Measurements from ENCODE around the gene OBSL1. TPM values are rescaled to one million over a fixed set of nuclear protein-coding genes. Genes with fewer than 3 reads are reported as not detected.

The OBSL1 gene
- total and polyA plus RNA-seq, 2 donors (not counting 3 experiments of a cell fraction or from before 2014, with no cell fraction given), result 16.7 to 20.7 TPM

DNA sequence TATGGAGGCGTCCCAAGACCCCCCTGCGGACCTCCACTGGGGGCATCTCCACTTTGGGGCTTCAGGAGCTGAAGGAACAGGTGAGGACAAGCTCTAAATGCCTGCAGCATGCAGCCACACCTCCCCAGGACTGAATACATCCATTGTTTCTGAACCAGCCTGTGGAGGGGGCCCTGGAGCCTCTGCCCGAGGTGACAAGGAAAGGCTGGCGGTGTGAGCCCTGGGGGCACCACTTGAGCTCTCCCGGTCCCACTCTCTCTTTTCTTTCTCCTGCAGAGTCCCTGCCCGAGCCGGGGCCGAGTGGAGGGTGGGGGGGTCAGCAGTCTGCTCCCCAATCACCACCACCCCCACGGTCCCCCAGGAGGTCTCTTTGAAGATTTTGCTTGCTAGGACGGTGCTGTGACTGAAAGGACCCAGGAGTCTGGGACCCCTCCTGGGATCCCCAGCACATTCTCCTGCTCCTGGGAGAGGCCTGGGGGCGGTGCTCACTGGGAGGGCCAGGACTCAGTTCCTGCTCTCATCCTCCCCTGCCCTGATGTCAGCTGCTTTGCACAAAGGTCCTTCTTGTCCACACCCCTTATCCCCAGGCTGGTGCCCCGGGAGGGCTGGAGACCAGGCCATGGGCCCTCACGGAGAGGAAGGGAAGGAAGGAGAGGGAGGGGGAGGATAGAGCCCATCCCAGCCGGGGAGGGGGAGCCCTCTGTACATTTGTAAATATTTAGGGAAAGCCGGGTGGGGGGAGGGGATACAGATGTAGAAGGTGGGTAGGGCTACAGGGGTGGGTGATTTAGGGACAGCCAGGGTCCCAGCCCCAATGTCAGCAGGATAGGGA lies 33.5 kb downstream of the OBSL1 start:
- no peaks in the 10 kb centered on the region for H3K36me3 ChIP-seq (ENCODE audit: control insufficient read depth in 2 of 2, extremely low read depth in 1 of 2, insufficient read depth in 2 of 2, low read length in 2 of 2)
- H2AFZ ChIP-seq (ENCODE audit: low read depth, low read length), result no peak overlapping the region
- H3K9me3 ChIP-seq (replicated peaks; ENCODE audit: control insufficient read depth, insufficient read depth, low read length), result no peaks in the 10 kb centered on the region
- DNase-seq (ENCODE audit: low read depth, low spot score) (no peak), FAIRE-seq (no peak)
- dilution Hi-C loops (cut with MboI; ENCODE audit: extremely low pct_ligation_motif_present, low sequenced_read_pairs) (no loop called here), intact Hi-C loops (cut with micrococcal nuclease) (no loop called here)
- H3K4me3 ChIP-seq (replicated peaks in 1 of 3; ENCODE audit: insufficient read depth in 1 of 3, low read depth in 1 of 3, low read length in 3 of 3), result no peak overlapping the region
- H4K20me1 ChIP-seq (replicated peaks; ENCODE audit: control insufficient read depth, extremely low read depth, insufficient read depth, low read length), result no peaks in the 10 kb centered on the region
- CTCF ChIA-PET, result interaction anchor here (1.7 to 4.9 kb wide), 5 partner anchors 8 to 152 kb away, joined by 5 to 47 read pairs (median 21); a partner anchor contains a TSS
- POLR2A ChIA-PET, result no interaction called here
- no peak overlapping the region for H3K27ac ChIP-seq (ENCODE audit: insufficient read depth, low read depth, low read length)
- H3K27me3 ChIP-seq (ENCODE audit: control insufficient read depth in 2 of 2, insufficient read depth in 2 of 2, low read length in 2 of 2), result peaks cover 11 to 16% of the 10 kb centered on the region in 2 experiments
- H3K4me2 ChIP-seq (ENCODE audit: insufficient read depth, low read length), result no peak overlapping the region
- H3K4me1 ChIP-seq (ENCODE audit: control insufficient read depth, extremely low read depth, insufficient read depth, low read length), result peaks cover 1% of the 10 kb centered on the region
- H3K79me2 ChIP-seq (ENCODE audit: control insufficient read depth, insufficient read depth, low read length), result no peaks in the 10 kb centered on the region
- BruUV-seq (replicated peaks), result no TSS peak
- TF ChIP-seq, protein P1, sequence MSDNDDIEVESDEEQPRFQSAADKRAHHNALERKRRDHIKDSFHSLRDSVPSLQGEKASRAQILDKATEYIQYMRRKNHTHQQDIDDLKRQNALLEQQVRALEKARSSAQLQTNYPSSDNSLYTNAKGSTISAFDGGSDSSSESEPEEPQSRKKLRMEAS (IDR thresholded peaks at IDR 0.05; ENCODE audit: insufficient read depth, insufficient read length), result no peak
- TF ChIP-seq, protein P2, sequence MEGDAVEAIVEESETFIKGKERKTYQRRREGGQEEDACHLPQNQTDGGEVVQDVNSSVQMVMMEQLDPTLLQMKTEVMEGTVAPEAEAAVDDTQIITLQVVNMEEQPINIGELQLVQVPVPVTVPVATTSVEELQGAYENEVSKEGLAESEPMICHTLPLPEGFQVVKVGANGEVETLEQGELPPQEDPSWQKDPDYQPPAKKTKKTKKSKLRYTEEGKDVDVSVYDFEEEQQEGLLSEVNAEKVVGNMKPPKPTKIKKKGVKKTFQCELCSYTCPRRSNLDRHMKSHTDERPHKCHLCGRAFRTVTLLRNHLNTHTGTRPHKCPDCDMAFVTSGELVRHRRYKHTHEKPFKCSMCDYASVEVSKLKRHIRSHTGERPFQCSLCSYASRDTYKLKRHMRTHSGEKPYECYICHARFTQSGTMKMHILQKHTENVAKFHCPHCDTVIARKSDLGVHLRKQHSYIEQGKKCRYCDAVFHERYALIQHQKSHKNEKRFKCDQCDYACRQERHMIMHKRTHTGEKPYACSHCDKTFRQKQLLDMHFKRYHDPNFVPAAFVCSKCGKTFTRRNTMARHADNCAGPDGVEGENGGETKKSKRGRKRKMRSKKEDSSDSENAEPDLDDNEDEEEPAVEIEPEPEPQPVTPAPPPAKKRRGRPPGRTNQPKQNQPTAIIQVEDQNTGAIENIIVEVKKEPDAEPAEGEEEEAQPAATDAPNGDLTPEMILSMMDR (IDR thresholded peaks at IDR 0.05; ENCODE audit: extremely low read depth in 1 of 2, insufficient read depth in 1 of 2, low read depth in 1 of 2, low read length in 2 of 2), result no peak
- TF ChIP-seq POLR2AphosphoS5 (IDR thresholded peaks at IDR 0.05; ENCODE audit: insufficient read depth, low read depth, low read length) (no peak), GATA2 (IDR thresholded peaks at IDR 0.05; ENCODE audit: insufficient read depth, insufficient read length, low read depth, low read length) (no peak), EZH2 (IDR thresholded peaks at IDR 0.05; ENCODE audit: borderline replicate concordance, low read depth, low read length, severe bottlenecking) (no peak), POLR2A (IDR thresholded peaks at IDR 0.05; ENCODE audit: low read depth, low read length) (no peak), JUN (IDR thresholded peaks at IDR 0.05; ENCODE audit: borderline replicate concordance, insufficient read depth, insufficient read length, low read depth) (no peak), FOS (IDR thresholded peaks at IDR 0.05; ENCODE audit: borderline replicate concordance, insufficient read depth, low read length) (no peak), MYC (IDR thresholded peaks at IDR 0.05; ENCODE audit: low read depth, low read length) (no peak)
- H3K9me1 ChIP-seq (replicated peaks; ENCODE audit: control insufficient read depth, extremely low read depth, insufficient read depth, low read length), result no peaks in the 10 kb centered on the region
- H3K9ac ChIP-seq (replicated peaks; ENCODE audit: extremely low read depth, insufficient read depth, low read length), result no peak overlapping the region

All from endothelial cell of umbilical vein (primary cell).